ENCODE data around the gene OR2Y1. TPM values are rescaled to one million over a fixed set of nuclear protein-coding genes. Genes with fewer than 3 reads are reported as not detected.

Gene OR2Y1
- total RNA-seq, 2 donors from 2014 or later, result not detected

Other genes with a start within 250 kb of the OR2Y1 start
- gene CNOT6, start 245.7 kb downstream of the OR2Y1 start, total RNA-seq, result 10 to 100 TPM; 34.0 to 34.3 TPM
- gene SCGB3A1, start 148.6 kb downstream of the OR2Y1 start, total RNA-seq, result not detected
- gene FLT4, start 90.5 kb downstream of the OR2Y1 start, total RNA-seq, result 1 to 10 TPM in 1 of 2 donors, under 1 TPM in 1; 0.79 to 1.7 TPM
- gene MGAT1, start 62.7 kb upstream of the OR2Y1 start, total RNA-seq, result 100 to 1,000 TPM; 102 to 109 TPM
- gene ZFP62, start 121.2 kb upstream of the OR2Y1 start, total RNA-seq, result 10 to 100 TPM; 22.8 to 34.9 TPM
- 1 to 10 TPM in 1 of 2 donors, under 1 TPM in 1; 0.74 to 1.2 TPM for gene BTNL8, start 159.1 kb upstream of the OR2Y1 start, total RNA-seq
- under 1 TPM; 0.10 to 0.16 TPM for gene BTNL3, start 248.8 kb upstream of the OR2Y1 start, total RNA-seq

Data from activated T-cell treated with anti-CD3 and anti-CD28 coated beads, Interleukin-2, amount 50 U/mL, for 72 hours (primary cell).